Panc1 (cell line): ENCODE results near the gene GHDC. TPM values are rescaled to one million over a fixed set of nuclear protein-coding genes. Genes with fewer than 3 reads are reported as not detected.

Experiments used
- ATAC-seq: fragments of 200-7000 bp; cut with Tn5 transposase; 2 replicates; pipeline ENCODE4 v1.9.1; 2020; ENCODE audit warnings: mild to moderate bottlenecking, moderate library complexity
- BruUV-seq: library from RNA; stranded (reverse); fragments of 400-500 nt; replicated peaks from 2 replicates; lab custom pipeline; 2021; lab: Mats Ljungman, UMichigan
- CTCF ChIA-PET: fragments of 300-600 bp; sonication (Branson Sonifier 250); formaldehyde crosslinking; loops from one replicate; lab custom pipeline; 2022; ENCODE audit warnings: antibody characterized with exemption; lab: Charles Lee
- POLR2A ChIA-PET: fragments of 300-600 bp; sonication (Branson Sonifier 250); formaldehyde crosslinking; loops from one replicate; lab custom pipeline; 2022; ENCODE audit warnings: antibody characterized with exemption; lab: Charles Lee
- DNase-seq: peaks from one replicate; pipeline ENCODE4 v3.0.0-alpha.2; 2010; ENCODE audit warnings: low read depth, low spot score
- H3K27ac ChIP-seq: 2 replicates; pipeline ENCODE4 v1.5.1; 2011; ENCODE audit warnings: mild to moderate bottlenecking, low read length, inconsistent platforms
- H3K27me3 ChIP-seq: fragments of 200-500 bp; sonication (Bioruptor generic); 2 replicates; pipeline ENCODE4 v1.6.0; 2014; ENCODE audit warnings: low read length, inconsistent platforms; ENCODE audit not compliant: control insufficient read depth, insufficient read depth
- H3K36me3 ChIP-seq: fragments of 200-500 bp; sonication (Bioruptor generic); 2 replicates; pipeline ENCODE4 v1.5.1; 2014; ENCODE audit warnings: inconsistent platforms, mild to moderate bottlenecking, low read length, moderate library complexity; ENCODE audit not compliant: control insufficient read depth, insufficient read depth
- H3K4me1 ChIP-seq: 2 replicates; pipeline ENCODE4 v1.5.1; 2011; ENCODE audit warnings: inconsistent platforms, mild to moderate bottlenecking, low read length, moderate library complexity; ENCODE audit not compliant: control insufficient read depth, insufficient read depth
- H3K4me3 ChIP-seq, 2 experiments: 2 replicates each; pipeline ENCODE4 v1.5.1; 2011 to 2012; ENCODE audit warnings: low read depth in 2 of 2, low read length in 2 of 2, mild to moderate bottlenecking in 2 of 2, inconsistent platforms in 1 of 2, moderate library complexity in 1 of 2
- H3K9me3 ChIP-seq: fragments of 200-500 bp; sonication (Bioruptor generic); 2 replicates; pipeline ENCODE4 v1.5.1; 2014; ENCODE audit warnings: low read depth, mild to moderate bottlenecking, inconsistent platforms, low read length, moderate library complexity; ENCODE audit not compliant: control insufficient read depth, insufficient read depth
- POLR2AphosphoS5 ChIP-seq: IDR thresholded peaks from 2 replicates; pipeline ENCODE4 v1.6.1; 2012; ENCODE audit warnings: mild to moderate bottlenecking, low read depth, low read length, moderate library complexity
- REST ChIP-seq, 2 experiments: IDR thresholded peaks; 2 replicates each; pipeline ENCODE4 v1.6.1; 2011 to 2012; ENCODE audit warnings: low read depth in 2 of 2, control low read depth in 1 of 2, low read length in 1 of 2, mild to moderate bottlenecking in 1 of 2, moderate library complexity in 1 of 2; ENCODE audit not compliant: insufficient read depth in 1 of 2
- SIN3A ChIP-seq: IDR thresholded peaks from 2 replicates; pipeline ENCODE4 v1.6.1; 2012; ENCODE audit warnings: low read depth, mild to moderate bottlenecking, low read length, moderate library complexity, borderline replicate concordance; ENCODE audit not compliant: insufficient read depth
- TCF7L2 ChIP-seq: IDR thresholded peaks from 2 replicates; pipeline ENCODE4 v1.6.1; 2011; ENCODE audit warnings: mild to moderate bottlenecking, low read depth, low read length, inconsistent platforms
- in situ Hi-C: cut with HindIII; loops from 2 replicates; pipeline ENCODE4 v1.10.0; 2016; ENCODE audit warnings: low sequenced_read_pairs, low pct_unique_long_range_greater_than_20kb
- intact Hi-C: fragments of 100-400 bp; cut with micrococcal nuclease; formaldehyde crosslinking; loops from one replicate; pipeline ENCODE4 v1.10.0; 2022; ENCODE audit not compliant: unreplicated experiment
- total RNA-seq: library from RNA; stranded (reverse); gene quantifications from one replicate; pipeline ENCODE4 v1.2.1, GENCODE V29; 2021; ENCODE audit not compliant: unreplicated experiment
- TF ChIP-seq, protein P1 (sequence below): fragments of 450-650 bp; IDR thresholded peaks from 2 replicates; pipeline ENCODE4 v1.5.1; 2017; ENCODE audit warnings: mild to moderate bottlenecking

Gene GHDC
- total RNA-seq, 1 experiment from 2014 or later: 21.8 TPM

- Histone ChIP-seq H3K9me3 (no peaks in the 10 kb centered on the region), H3K27ac (peak overlapping the region; percentile 85), H3K27me3 (no peaks in the 10 kb centered on the region), H3K4me3 (no peak overlapping the region), H3K4me1 (peaks cover 27% of the 10 kb centered on the region), H3K36me3 (peaks cover 3% of the 10 kb centered on the region; the same call in 1 of the 2 replicates)
- intact Hi-C loops: no loop called here
- ChIA-PET POLR2A (interaction anchor here (0.6 kb wide), 1 partner anchor 21 kb away, joined by 3 read pairs; no protein-coding TSS in a partner anchor), CTCF (interaction anchor here (0.7 kb wide), 1 partner anchor 82 kb away, joined by 5 read pairs; no protein-coding TSS in a partner anchor)
- DNase-seq (no peak), ATAC-seq (peak; percentile 50)
- TF ChIP-seq TCF7L2 (no peak), POLR2AphosphoS5 (no peak), REST (IDR thresholded peaks at IDR 0.05; ENCODE audit: insufficient read depth in 1 of 2, low read depth in 2 of 2, low read length in 1 of 2) (no peak), SIN3A (no peak)
- TF ChIP-seq, protein P1, sequence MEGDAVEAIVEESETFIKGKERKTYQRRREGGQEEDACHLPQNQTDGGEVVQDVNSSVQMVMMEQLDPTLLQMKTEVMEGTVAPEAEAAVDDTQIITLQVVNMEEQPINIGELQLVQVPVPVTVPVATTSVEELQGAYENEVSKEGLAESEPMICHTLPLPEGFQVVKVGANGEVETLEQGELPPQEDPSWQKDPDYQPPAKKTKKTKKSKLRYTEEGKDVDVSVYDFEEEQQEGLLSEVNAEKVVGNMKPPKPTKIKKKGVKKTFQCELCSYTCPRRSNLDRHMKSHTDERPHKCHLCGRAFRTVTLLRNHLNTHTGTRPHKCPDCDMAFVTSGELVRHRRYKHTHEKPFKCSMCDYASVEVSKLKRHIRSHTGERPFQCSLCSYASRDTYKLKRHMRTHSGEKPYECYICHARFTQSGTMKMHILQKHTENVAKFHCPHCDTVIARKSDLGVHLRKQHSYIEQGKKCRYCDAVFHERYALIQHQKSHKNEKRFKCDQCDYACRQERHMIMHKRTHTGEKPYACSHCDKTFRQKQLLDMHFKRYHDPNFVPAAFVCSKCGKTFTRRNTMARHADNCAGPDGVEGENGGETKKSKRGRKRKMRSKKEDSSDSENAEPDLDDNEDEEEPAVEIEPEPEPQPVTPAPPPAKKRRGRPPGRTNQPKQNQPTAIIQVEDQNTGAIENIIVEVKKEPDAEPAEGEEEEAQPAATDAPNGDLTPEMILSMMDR: no peak
- BruUV-seq: no TSS peak
- in situ Hi-C loops: no loop called here
These were observed 33.8 kb upstream of the GHDC start for GRCh38 chr17:42227849-42228700.

DNA sequence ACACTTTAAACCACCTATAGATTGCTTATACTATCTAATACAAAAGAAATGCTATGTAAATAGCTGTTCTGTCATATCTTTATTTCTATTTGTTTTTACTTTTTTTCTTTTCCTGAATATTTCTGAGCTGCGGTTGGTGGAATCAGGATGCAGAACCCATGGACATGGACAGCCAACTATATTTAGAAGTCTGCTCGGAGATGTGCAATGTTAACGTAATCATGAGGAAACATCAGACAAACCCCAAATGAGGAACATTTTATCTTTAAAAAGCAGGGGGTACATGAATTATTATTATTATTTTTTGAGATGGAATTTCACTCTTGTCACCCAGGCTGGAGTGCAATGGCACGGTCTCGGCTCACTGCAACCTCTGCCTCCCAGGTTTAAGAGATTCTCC, 31.4 kb upstream of the GHDC start:
- ATAC-seq (no peak), DNase-seq (no peak)
- ChIA-PET CTCF (no interaction called here), POLR2A (no interaction called here)
- H3K27ac ChIP-seq: no peak overlapping the region
- H3K27me3 ChIP-seq: no peaks in the 10 kb centered on the region
- no peaks in the 10 kb centered on the region for H3K9me3 ChIP-seq
- TF ChIP-seq, protein P1: no peak
- intact Hi-C loops (no loop called here), in situ Hi-C loops (no loop called here)
- BruUV-seq: no TSS peak
- H3K4me3 ChIP-seq: no peak overlapping the region
- peaks cover 23% of the 10 kb centered on the region for H3K4me1 ChIP-seq
- peaks cover 3% of the 10 kb centered on the region; the same call in 1 of the 2 replicates for H3K36me3 ChIP-seq
